ENCODE data around the gene CD207.
"Not testable (repeated sequence)": the region's sequence is repeated elsewhere in the genome, so short reads cannot be mapped to it uniquely, and the experiment has no call there.

Gene CD207

DNA sequence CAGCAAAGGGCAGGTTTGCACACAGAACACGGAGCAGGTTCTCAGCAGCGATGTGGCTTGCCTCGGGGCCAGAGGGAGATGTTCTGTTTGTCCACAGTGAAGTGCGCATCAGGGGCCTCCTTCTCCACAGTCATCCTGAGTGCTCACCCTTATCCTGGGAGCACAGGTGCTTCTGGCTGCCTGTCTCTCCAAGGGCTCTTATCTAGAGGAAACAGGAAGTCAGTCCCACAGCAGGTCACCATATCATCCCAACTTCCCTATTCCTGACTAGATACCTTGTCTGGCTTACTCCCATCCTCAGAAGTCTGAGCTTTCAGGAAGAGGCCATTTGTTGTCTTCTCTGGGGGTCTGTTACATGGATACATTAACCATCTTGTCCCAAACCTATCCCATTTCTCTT is at the start of gene CD207:
Gene CD207 (minus strand): TSS at position 174 of the 400 bp plus-strand sequence. CDS start 40 bp downstream, at position 134.
- DNase-seq, result no peak

GRCh38 chr2:70878543-70878942 is 42.9 kb upstream of the CD207 start:
- DNase-seq, result not testable (repeated sequence)

DNA sequence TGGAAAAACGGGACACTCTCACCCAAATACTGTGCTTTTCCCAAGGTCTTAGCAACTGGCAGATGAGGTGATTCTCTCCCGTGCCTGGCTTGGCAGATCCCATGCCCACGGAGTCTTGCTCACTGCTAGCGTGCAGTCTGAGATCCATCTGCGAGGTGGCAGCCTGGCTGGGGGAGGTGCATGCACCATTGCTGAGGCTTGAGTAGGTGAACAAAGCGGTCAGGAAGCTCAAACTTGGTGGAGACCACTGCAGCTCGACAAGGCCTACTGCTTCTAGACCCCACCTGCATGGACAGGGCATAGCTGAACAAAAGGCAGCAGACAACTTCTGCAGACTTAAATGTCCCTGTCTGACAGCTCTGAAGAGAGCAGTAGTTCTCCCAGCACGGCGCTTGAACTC is 40.5 kb upstream of the CD207 start:
- DNase-seq, result not testable (repeated sequence)

- DNase-seq, result no peak
Measured at GRCh38 chr2:70873541-70873940, 37.9 kb upstream of the CD207 start.

DNA sequence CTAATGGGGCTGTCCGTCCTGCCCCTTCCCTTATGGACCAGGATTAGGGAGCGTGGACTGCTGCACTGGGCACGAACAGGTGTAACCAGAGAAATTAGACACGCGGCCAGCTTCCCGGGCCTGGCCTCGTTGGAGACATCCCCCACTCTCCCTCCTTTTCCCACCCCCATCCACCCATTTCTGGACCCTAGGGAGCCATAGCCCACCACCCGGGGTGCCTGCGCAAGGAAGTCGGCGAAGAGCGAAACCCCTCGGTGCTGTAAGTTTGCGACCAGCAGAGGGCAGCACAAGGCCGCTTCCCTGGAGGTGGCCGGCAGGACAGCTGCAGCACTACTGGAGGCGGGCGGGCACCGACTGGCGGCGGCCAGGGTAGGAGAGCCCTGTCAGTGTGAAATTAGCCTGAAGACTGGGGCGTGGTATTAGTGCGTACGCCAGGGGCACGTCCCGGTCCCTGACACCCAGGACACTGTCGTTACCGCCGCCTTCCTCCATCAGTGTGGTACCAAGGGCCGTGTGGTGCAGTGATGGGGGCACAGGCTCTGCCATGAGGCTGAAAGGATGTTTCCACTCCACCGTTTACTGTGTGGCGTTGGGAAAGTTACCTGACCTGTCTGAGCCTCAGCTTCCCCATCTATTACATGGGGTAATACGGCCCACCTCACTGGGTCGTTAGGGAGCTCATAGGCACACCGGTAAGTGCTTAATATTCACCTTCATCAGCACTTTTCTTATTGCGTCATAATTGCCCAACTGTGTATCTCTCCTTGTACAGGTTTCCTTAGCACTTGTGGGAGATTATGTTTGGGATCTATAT is 36.0 kb upstream of the CD207 start:
- peak; percentile 71 for DNase-seq

DNA sequence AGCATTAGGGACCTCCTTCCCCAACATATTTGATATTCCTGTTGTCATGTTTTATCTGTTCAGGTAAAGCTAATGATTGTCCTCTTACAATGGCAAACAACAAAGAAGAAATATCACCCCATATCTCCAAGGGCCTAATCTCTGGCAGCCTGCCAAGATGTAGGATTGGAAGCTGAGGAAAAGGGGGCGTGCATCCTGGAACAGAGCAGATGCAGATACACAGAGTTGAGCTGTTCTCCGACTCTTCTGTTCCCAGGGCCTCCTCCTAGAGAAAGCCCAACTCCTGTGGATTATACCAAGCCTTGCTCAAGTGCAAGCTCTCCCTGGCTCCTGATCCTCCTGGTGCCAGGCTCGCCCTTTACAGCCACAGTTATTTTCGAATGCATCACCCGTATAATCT is 35.2 kb upstream of the CD207 start:
- DNase-seq, result no peak

DNA sequence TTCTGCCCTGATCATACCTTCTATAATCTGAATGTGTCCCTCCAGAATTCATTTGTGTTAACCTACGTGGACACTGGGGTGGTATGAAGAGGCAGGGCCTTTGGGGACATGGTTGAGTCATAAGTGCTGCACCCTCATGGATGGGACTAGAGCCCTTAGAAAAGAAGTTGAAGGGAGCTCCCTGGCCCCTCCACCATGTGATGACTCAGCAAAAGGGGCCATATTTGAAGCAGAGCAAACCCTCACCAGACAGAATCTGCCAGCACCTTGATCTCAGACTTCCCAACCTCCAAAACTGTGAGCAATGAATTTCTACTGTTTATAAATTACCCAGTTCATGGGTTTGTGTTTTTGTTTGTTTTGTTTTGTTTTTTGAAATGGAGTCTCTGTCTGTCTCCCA is 33.4 kb upstream of the CD207 start:
- DNase-seq, result no peak

GRCh38 chr2:70861777-70862625 is 26.4 kb upstream of the CD207 start:
- peak; percentile 54 for DNase-seq

DNA sequence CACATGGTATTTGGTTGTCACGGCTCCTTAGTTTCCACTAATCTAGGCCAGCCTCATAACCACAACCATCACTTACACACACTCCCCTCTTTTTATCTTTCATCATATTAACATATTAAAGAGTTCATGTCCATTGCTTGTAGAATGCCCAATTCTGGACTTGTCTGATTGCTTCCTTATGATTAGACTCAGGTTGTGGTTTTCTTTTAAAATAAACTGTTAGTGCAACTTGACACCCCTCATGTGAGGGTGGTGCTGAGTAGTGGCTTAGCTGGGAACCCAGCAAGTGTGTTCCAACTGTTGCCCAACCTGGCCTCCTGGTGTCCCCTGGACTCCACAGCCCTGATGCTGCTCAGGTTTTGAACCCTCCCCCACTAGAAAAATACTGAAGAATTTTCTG is 20.1 kb upstream of the CD207 start:
- DNase-seq, result no peak

- DNase-seq, result no peak
Measured at GRCh38 chr2:70854411-70854810, 18.8 kb upstream of the CD207 start.

- no peak for DNase-seq
Measured at GRCh38 chr2:70852824-70853223, 17.2 kb upstream of the CD207 start.

- peak; percentile 21 for DNase-seq
Measured at GRCh38 chr2:70851704-70852103, 16.1 kb upstream of the CD207 start.

- no peak for DNase-seq
Measured at GRCh38 chr2:70850925-70851324, 15.3 kb upstream of the CD207 start.

DNA sequence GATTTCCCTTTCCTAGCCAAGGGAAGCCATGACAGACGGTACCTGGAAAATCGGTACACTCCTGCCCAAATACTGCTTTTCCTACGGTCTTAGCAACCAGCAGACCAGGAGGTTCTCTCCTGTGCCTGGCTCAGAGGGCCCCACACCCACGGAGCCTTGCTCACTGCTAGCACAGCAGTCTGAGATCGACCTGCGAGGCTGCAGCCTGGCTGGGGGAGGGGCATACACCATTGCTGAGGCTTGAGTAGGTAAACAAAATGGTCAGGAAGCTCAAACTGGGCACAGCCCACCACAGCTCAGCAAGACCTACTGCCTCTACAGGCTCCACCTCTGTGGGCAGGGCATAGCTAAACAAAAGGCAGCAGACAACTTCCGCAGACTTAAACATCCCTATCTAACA is 6.8 kb upstream of the CD207 start:
- no peak for DNase-seq

DNA sequence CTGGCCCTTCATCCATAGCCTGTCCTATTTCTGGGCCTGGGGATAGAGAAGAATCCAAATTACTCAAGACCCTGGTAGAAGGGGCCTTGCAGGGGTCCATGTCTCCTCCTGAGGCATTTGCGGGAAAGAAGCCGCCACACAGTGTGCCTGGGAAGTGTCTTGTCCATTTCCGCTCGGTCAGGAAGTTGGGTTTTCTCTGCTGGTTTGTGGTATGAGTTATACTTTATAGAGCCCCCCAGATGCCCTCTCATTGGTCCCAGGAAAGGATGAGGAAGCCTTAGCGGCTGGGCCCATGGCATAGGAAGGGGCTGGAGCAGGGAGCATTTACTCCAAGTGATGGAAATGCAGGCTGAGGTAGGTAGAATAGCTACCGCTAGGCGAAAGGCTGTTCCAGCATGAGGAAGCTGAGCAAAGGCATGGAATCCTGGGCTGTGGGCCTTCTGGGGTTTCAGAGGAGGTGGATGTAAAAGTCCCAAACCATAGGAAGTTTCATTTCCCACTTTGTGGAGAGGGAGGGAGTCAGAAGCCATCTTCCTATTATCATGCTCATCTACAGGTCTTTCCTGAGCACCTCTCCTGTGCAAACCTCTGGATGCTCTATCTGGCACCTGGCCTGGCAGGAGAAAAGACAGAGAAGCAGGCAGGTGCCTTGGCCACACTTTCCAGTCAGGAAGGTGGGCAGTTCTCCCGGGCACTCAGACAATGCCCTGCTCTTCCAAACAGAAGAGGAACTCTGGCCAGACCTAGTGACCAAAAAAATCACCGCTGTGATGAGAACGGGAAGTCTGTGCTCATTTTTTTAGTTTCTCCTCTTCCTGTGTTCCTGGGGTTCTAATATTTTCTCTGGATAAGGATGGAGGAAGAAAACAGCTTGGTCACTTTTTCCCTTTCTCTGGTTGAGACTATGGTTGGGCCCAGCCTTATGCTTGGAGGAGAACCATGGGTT is 2.6 kb upstream of the CD207 start:
- DNase-seq, result no peak

DNA sequence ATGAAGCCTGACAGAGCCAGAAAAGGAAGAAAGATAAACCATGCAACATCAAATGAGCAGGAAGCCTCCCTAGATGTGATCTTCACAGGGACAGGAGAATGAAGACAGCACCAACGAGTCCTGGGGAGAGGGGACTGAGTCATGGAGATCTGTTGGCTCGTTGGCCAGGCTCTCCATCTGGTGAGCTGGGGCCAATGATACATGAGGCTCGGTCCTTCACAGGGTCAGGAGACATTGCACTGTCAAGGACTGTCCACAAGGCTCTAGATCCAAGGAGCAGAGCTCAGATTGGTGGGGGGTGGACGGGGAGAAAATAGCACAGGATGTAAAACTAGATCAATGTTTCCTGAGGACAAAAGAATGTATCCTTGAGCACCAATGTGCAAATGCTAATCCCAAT is 735 bp downstream of the CD207 start:
- DNase-seq, result no peak

DNA sequence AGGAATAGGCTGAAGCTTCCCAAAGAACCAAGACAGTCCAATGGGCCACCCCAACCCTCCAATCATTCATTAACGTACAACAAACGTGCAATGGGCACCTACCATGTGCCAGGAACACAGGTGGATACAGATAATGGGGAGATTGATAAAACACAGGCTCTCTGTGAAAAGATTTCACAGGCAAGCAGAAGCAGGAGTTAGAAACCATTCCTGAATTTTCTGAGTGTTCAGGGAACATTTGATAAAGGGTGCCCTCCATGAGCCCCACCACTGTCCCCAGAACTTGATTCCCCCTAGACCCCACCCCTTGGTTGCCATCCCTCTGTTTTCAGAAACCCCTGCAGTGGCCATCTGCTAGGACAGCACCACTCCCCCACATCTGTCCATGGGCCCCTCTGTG is 1.5 kb downstream of the CD207 start:
- DNase-seq, result no peak

DNA sequence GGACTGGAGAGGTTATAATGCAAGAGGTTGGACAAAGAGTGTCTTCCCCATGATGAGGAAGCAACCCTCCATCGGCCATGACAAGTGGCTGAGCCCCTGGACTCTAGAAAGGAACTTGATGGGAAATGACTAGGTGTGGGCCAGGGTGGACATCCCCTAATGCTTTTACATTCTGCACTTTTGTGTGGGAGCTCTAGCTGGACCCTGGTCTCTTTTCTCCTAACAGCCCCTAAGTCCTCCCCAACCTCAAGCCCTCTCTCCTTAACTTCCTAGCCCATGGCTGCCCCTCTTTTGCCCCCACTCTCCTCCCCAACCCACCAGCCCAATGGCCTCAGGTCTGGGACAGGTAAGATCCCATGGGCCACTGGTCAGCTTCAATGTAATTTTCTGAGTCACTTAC is 2.4 kb downstream of the CD207 start:
- no peak for DNase-seq

- no peak for DNase-seq
Measured at GRCh38 chr2:70832386-70832785, 3.2 kb downstream of the CD207 start.

DNA sequence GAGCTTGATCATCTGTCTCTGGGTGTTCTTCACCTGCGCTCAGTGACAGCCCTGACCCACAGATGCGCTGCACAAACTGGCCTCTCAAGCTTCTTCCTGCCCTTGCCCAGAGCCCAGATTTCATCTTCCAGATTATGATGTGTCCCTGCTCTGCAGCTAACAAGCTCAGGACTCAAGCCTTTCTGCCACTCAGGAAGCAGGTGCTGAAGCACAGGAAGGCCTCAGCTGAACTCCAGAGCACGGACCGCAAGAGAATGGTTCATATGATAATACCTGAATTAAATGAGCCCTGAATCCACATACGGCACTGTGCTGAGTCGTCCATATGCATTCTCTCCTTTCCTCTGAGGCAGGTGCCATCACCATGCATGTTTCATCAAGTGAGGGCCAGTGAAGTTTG is 3.8 kb downstream of the CD207 start:
- no peak for DNase-seq

- DNase-seq, result no peak
Measured at GRCh38 chr2:70830366-70830765, 5.2 kb downstream of the CD207 start.

- DNase-seq, result no peak
Measured at GRCh38 chr2:70829916-70830315, 5.7 kb downstream of the CD207 start.

Measured in CD4-positive, alpha-beta T cell treated with Interferon gamma for 1 hour (primary cell).